Fibroblast of pulmonary artery (primary cell): ENCODE data around the gene CHN1.

Experiments
- DNase-seq: peaks from one replicate; pipeline ENCODE4 v3.0.0-alpha.2; 2010; ENCODE audit warnings: low read depth
- H3K4me3 ChIP-seq: replicated peaks from 2 replicates; pipeline ENCODE4 v1.5.1; 2011; ENCODE audit warnings: low read depth, mild to moderate bottlenecking, control low read depth, low read length, moderate library complexity
- TF ChIP-seq, protein P1 (sequence below): IDR thresholded peaks from 2 replicates; pipeline ENCODE4 v1.5.1; 2011; ENCODE audit warnings: mild to moderate bottlenecking, control low read depth, low read length, inconsistent platforms; ENCODE audit errors: missing control alignments

The CHN1 gene

DNA sequence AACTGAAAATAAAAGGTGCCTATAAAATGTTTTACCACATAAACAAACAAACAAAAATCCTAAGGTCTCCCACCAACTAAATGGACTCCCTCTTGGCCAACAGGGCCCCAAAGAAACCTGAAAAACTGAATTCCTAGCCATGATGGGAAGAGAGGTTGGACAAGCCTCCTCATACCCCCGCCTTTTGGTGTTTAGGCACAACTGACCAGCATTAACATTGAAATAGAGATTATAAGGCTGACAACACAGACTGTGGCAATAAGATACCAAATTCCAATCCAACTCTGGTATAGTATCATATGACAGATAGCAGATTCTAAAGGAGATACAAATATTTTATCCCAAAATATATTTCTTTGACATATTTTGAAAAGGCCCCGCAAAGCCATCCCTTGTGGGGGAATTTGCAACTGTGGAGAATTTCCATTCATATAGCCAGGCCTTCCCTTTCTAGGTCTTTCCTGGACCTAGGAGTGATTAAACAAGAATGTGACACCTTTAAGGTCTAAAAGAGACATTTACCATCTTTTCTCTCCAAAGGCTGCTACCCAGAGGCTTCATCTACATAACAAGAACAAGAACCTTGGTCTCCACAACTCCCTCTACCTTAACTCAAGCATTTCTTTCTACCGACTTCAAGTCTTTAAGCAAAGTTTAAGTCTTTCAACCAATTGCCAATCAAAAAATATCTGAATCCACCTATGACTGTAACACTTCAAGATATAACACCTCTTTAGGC is 80.0 kb downstream of the CHN1 start:
- no peak for DNase-seq
- TF ChIP-seq, protein P1, sequence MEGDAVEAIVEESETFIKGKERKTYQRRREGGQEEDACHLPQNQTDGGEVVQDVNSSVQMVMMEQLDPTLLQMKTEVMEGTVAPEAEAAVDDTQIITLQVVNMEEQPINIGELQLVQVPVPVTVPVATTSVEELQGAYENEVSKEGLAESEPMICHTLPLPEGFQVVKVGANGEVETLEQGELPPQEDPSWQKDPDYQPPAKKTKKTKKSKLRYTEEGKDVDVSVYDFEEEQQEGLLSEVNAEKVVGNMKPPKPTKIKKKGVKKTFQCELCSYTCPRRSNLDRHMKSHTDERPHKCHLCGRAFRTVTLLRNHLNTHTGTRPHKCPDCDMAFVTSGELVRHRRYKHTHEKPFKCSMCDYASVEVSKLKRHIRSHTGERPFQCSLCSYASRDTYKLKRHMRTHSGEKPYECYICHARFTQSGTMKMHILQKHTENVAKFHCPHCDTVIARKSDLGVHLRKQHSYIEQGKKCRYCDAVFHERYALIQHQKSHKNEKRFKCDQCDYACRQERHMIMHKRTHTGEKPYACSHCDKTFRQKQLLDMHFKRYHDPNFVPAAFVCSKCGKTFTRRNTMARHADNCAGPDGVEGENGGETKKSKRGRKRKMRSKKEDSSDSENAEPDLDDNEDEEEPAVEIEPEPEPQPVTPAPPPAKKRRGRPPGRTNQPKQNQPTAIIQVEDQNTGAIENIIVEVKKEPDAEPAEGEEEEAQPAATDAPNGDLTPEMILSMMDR: no peak
- H3K4me3 ChIP-seq: no peak overlapping the region

DNA sequence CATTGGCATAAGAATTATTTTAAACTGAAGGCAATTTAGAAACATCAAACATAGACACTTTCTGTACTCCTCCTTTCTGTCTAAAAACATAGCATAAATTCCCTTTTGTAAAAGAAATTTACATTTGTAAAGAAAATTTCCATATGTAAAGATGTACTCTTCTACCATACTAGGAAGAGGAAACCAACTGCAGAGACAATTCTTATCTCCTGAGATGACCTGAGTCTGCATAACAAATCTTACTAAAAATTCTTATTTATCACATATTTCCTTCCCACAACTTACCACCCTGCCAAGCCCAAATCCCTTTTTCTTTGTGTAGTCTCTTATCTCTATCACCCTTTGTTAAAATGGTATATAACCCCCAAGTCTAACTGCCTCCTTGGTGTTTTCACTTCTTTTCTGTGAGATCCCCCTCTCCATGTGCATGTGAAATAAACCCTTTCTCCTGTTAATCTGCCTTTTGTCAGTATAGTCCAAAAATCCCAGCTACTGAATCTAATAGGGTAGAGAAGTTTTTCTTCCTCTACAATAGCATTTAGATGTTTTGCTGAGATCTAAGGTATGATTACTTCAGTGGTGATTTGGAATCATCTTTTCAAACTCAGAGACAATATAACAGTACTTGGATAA is 81.0 kb downstream of the CHN1 start:
- no peak for DNase-seq
- no peak overlapping the region for H3K4me3 ChIP-seq

DNA sequence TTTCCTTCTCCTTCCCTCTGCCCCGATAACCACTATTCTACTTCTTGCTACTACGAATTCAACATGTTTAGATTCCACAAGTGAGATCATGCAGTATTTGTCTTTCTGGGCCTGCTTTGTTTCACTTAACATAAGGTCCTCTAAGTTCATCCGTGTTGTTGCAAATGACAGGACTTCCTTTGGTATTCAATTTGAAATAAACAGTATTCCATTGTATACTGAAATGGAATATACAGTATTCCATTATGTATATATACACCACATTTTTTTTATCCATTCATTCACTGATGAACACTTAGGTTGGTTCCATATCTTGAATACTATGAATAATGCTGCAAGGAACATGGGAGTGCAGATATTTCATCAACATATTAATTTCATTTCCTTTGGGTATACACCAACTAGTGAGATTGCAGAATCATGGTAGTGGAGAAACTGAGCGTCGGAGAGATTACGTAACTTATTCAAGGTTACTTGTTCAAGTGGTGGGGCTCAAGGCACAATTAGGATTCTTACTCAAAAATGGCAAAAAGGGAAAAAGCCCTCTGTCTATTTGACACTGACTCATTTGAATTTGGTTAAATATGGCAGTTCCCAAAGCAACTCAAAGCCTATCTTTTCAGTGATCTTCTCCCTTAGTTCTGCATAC is 85.1 kb downstream of the CHN1 start:
- TF ChIP-seq, protein P1: no peak
- no peak overlapping the region for H3K4me3 ChIP-seq
- no peak for DNase-seq

More for the DNA sequence above, 81.0 kb downstream of the CHN1 start:
- TF ChIP-seq, protein P1: no peak

DNA sequence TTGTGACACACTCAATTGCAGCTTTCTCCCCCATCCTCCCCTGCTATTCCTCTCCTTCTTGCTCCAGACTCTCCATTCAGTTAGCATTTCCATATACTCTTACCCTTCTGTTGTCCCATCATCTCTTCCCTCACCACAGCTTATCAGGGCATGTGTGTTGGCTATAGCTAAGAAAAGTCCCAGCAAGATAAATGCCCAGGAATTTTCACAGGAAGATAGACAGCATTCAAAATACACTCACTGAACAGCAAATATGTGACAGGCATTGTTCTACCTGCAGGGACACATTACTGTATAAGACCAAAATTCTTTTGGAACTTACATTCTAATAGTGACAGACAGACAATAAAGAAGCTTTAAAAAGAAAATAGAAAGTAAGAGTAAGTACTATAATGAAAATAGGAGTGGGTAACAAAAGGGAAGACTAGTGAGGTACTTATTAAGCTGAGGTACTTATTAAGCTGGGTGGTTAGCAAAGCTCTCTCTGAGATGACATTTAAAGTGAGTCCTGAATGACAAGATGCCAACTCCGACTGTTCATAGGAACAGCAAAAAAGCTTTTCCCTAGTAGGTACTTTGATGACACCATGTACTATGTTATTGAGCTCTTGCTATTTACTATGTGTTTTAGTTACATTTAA is 86.2 kb downstream of the CHN1 start:
- no peak overlapping the region for H3K4me3 ChIP-seq
- TF ChIP-seq, protein P1: no peak
- DNase-seq: no peak

DNA sequence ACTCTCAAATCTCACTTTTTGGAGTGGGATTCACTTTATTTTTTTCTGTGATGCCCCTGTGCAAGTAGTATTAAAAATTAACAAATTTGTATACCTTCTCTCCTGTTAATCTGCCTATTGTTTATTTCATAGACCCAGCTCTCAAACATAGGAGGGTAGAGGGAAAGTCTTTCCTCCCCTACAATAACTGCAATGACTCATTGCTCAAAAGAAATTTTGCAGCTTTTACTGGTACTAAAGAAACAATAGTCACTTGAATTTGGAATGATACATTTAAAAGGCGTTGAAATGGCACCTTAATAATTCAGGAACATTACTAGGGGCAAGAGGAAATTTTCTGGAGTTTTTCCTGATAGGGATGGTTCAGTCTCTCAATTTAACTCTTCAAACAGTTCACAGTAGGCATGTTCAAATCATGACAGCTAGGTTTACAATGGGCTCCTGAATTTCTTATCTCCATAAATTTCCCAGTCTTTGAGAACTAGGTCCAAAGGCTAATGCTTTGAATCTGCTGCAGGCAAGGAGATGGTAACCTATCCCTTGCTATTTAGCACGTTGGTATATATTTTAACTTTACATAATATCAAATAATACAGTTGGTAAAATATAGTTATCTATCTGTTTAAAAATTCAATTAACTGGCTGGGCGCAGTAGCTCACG is 88.8 kb downstream of the CHN1 start:
- H3K4me3 ChIP-seq: no peak overlapping the region
- DNase-seq: no peak
- TF ChIP-seq, protein P1: no peak
